ENCODE measurements around the gene RBBP4.

RBBP4 gene

GRCh38 chr1:32728413-32729077, 77.5 kb downstream of the RBBP4 start:
- no peak overlapping the region for H3K4me3 ChIP-seq (ENCODE audit: low read depth, low read length)
- ChIA-PET CTCF (interaction anchor here (0.9 to 4.1 kb wide), 7 partner anchors 9 to 45 kb away, joined by 3 to 50 read pairs (median 4); no protein-coding TSS in a partner anchor), POLR2A (interaction anchor here (2.5 kb wide), 1 partner anchor 25 kb away, joined by 20 read pairs; the partner anchor contains the start of gene SYNC)
- no peak for TF ChIP-seq CTCF (IDR thresholded peaks at IDR 0.05; ENCODE audit: insufficient read depth, low read length, missing control alignments)
- no peak for DNase-seq (ENCODE audit: low read depth, low spot score)

GRCh38 chr1:32729254-32730046, 78.4 kb downstream of the RBBP4 start:
- CTCF ChIA-PET: interaction anchor here (0.8 to 4.1 kb wide), 8 partner anchors 10 to 44 kb away, joined by 3 to 50 read pairs (median 4); no protein-coding TSS in a partner anchor

GRCh38 chr1:32733582-32734321, 82.7 kb downstream of the RBBP4 start:
- no peak for DNase-seq (ENCODE audit: low read depth, low spot score)
- no peak for TF ChIP-seq CTCF (IDR thresholded peaks at IDR 0.05; ENCODE audit: insufficient read depth, low read length, missing control alignments)
- CTCF ChIA-PET: interaction anchor here (1.3 to 3.6 kb wide), 3 partner anchors 22 to 41 kb away, joined by 3 to 14 read pairs (median 4); no protein-coding TSS in a partner anchor
- POLR2A ChIA-PET: interaction anchor here (1.1 kb wide), 1 partner anchor 30 kb away, joined by 3 read pairs; no protein-coding TSS in a partner anchor
- no peak overlapping the region for H3K4me3 ChIP-seq (ENCODE audit: low read depth, low read length)

More at GRCh38 chr1:32729254-32730046, 78.4 kb downstream of the RBBP4 start:
- no peak for DNase-seq (ENCODE audit: low read depth, low spot score)
- TF ChIP-seq CTCF (IDR thresholded peaks at IDR 0.05; ENCODE audit: insufficient read depth, low read length, missing control alignments): peak; percentile 6
- POLR2A ChIA-PET: interaction anchor here (0.5 to 2.5 kb wide), 4 partner anchors 23 to 83 kb away, joined by 3 to 20 read pairs (median 4); partner anchors contain the start of gene SYNC
- no peak overlapping the region for H3K4me3 ChIP-seq (ENCODE audit: low read depth, low read length)

Measured in AG04449 (cell line).